Measurements from ENCODE around the gene RFX4.

- no peak for TF ChIP-seq CTCF (IDR thresholded peaks at IDR 0.05; ENCODE audit: insufficient read depth, low read length)
- TF ChIP-seq POLR2AphosphoS5 (IDR thresholded peaks at IDR 0.05; ENCODE audit: low read depth), result no peak
- TF ChIP-seq GABPA (IDR thresholded peaks at IDR 0.05; ENCODE audit: low read depth), result no peak
- no peak for TF ChIP-seq REST (IDR thresholded peaks at IDR 0.05; ENCODE audit: insufficient replicate concordance, low read depth)
- no peak for TF ChIP-seq SPI1 (IDR thresholded peaks at IDR 0.05; ENCODE audit: borderline replicate concordance, low read depth)
These were observed 74.7 kb downstream of the RFX4 start for GRCh38 chr12:106657488-106657887.

All from HL-60 (cell line).